Measurements from ENCODE around the gene ARPC4.
A peak's percentile ranks its signal among the peaks of the same experiment; 100 is the strongest.

ARPC4 gene

DNA sequence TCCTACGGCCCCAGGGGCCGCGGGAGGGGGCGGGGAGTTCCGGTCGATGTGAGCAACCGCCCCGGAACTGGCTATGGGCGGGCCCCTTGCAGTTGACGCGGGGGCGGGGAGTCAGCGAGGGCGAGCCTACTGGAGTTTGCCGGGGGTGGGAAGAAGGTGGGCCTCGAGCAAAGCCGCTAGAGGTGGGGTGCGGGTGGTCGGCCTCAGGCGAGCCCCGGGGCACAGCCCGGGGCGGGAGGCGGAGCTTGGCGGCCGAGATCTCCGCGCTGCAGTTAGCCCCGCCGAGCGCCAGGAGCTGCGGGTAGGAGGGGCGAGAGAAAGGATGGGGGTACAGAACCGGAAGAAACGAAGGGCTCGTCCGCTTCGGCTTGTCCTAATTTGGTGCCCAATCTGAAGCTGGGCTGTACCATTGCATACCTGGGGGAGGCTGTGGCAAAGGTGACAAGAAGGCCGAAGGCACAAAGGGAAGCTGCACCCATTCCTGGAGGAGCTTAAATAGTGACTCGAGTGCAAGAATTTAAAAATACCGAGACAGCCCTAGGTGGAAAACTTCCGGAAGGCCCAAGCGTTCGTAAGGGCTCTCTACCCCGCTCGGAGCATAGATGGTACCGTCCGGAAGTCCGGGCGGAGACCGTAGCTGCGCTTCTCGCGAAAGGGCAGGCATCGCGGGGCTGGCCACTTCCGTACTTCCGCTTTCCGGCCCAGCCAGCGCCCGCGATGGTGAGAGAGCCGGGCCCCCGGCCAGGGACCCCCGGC is at the start of gene ARPC4, which contains the start of gene TADA3:
Gene ARPC4, plus strand, starts transcription at position 678 of the 756 bp plus-strand sequence. Its CDS starts 40 bp downstream, at position 718.
Gene TADA3, minus strand, starts transcription at position 69 of the 756 bp plus-strand sequence. CDS start 1,007 bp downstream, outside the sequence.
- peak; percentile 82 for DNase-seq

DNA sequence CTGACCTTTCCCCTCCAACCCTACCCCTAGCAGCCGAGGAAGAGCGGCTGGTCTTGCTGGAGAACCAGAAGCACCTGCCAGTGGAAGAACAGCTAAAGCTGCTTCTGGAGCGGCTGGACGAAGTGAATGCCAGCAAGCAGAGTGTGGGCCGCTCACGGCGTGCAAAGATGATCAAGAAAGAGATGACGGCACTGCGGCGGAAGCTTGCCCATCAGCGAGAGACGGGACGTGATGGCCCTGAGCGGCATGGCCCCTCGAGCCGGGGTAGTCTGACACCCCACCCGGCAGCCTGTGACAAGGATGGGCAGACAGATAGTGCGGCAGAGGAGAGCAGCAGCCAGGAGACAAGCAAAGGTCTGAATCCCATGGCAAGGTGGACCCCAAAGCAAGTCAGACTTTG is 49.3 kb upstream of the ARPC4 start:
- DNase-seq: no peak

DNA sequence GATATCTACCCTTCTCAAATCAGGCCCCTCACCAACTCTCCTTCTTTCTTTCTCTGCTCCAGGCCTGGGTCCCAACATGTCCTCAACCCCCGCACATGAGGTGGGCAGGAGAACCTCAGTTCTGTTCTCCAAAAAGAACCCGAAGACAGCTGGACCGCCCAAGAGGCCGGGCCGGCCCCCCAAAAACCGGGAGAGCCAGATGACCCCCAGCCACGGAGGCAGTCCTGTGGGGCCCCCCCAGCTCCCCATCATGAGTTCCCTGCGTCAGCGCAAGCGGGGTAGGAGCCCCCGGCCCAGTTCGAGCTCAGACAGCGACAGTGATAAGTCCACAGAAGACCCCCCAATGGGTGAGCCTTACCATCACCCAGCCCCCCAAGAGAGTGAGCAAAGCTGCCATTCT is 48.7 kb upstream of the ARPC4 start:
- DNase-seq: no peak

DNA sequence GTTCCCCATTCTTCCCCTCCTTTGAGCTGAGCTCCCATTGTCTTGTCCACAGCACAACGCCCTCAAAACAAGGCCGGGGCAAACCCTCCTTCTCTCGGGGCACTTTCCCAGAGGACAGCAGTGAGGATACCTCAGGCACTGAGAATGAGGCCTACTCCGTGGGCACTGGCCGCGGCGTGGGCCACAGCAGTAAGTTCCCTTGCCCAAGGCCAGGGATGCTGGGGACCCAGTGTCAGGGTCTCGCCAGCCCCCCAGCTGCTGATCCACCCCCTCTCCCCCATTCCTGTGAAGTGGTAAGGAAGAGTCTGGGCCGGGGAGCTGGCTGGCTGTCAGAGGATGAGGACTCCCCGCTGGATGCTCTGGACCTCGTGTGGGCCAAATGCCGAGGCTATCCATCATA is 47.4 kb upstream of the ARPC4 start:
- no peak for DNase-seq

DNA sequence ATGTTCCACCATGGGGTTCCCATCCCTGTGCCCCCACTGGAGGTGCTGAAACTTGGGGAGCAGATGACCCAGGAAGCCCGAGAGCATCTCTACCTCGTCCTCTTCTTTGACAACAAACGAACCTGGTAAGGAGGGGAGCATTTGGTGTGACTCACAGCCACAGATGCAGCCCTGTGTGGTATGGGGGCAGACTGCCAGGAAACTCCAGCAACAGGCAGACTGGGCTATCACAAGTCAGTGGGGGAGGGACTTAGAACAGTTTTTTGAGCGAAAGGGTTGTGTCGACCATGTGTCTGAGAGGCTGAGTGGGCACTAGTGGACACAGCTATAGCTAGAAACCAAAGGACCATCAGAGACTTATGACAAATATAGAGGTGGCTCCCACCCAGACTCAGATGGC is 46.6 kb upstream of the ARPC4 start:
- no peak for DNase-seq

DNA sequence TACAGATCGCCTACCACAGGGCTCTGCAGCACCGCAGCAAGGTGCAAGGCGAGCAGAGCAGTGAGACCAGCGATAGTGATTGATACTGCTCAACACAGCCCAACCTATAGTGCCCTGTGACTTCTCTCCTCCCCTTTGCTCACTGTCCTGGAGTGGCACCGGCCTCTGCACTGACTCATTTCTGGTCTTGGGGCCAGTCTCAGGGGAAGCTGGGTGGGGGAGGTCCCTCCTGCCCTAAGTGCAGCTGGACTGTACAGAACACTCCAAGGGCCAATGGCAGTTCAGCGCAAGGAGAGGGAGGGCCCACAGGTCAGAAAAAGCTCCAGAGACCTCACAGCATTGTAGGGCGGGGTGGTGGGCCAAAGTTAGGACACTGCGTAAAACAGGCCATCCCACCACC is 45.6 kb upstream of the ARPC4 start:
- DNase-seq: no peak

DNA sequence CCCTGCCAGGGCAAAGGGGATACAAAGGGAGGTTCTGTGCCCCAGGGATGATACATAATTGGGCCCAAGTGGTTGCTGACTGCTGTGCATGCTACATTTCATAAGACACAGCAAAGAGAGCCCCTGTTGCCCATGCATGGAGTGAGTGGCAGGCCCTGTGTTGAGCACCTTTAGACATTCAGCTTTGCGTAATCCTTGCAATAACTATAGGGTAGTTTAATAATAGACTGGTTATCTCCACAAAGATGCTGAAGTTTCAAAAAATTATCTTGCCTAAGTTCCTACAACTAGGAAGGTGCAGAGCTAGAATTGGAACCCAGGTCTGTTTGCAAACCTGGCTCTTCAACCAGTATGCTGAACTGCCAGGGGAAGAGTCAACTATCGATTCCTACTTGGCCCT is 44.9 kb upstream of the ARPC4 start:
- no peak for DNase-seq

DNA sequence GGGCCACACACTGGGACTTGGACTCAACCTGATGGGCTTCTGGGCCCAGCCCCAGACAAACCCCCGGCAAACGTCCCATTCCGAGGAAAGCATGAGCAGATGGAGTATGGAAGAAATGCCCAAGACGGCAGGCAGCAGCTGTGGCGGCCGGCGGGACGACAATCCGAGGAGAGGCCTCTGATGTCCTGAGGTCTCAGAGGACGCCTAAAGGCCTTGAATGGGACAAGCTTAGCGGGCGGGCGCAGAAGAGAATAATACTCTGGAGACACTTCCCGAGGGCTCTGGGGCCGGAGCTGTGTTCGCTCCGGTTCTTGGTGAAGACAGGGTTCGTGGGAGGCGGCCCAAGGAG is 43.6 kb upstream of the ARPC4 start:
- DNase-seq: peak; percentile 10

DNA sequence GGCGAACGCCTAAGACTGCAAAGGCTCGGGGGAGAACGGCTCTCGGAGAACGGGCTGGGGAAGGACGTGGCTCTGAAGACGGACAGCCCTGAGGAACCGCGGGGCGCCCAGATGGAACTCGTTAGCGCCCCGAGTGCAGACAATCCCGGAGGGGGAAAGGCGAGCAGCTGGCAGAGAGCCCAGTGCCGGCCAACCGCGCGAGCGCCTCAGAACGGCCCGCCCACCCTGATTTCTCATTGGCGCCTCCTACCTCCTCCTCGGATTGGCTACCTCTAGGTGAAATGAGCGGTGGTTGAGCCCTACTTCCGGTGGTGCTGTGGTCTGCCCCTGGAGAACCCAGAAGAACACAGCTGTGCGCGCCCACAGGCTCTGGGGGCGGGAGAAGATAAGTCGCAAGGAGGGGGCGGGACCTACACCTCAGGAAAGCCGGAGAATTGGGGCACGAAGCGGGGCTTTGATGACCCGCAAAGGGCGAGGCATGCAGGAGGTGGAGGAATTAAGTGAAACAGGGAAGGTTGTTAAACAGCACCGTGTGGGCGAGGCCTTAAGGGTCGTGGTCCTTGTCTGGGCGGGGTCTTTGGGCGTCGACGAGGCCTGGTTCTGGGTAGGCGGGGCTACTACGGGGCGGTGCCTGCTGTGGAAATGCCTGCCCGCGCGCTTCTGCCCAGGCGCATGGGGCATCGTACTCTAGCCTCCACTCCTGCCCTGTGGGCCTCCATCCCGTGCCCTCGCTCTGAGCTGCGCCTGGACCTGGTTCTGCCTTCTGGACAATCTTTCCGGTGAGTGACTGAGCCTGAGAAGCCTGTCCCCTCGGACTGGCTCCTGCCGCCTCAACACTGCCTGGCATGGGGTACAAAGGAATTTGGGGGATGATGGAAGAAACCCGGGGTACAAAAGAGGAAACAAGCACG is 43.0 kb upstream of the ARPC4 start, which contains the start of gene OGG1:
Gene OGG1, plus strand, starts transcription at position 308 of the 911 bp plus-strand sequence. Its CDS starts 335 bp downstream, at position 643.
- DNase-seq: peak; percentile 94

DNA sequence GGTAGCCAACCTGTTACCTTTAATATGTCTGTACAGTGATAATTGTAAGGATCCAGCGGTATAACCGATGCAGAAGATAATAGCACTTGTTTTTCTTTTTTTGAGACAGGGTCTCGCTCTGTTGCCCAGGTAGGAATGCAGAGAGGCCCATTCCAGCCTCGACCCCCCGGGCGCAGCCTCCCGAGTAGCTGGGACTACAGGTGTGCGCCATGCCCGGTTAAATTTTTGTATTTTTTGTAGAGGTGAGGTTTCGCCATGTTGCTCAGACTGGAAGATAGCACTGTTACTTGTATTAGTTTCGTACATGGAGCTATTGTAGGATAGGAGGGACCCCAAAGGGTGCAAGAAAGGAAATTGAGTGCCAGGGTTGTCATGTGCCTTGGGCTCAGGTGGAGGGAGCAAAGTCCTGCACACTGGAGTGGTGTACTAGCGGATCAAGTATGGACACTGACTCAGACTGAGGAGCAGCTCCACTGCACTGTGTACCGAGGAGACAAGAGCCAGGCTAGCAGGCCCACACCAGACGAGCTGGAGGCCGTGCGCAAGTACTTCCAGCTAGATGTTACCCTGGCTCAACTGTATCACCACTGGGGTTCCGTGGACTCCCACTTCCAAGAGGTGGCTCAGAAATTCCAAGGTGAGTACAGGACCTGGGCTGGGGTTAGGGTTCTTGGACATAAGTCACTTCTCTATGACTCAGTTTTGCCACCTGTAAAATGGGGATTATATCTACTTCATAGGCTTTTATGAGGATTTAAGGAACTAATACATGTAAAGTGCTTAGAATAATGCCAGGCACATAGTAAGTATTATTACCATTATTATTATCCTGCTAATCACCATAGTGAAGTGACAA is 42.1 kb upstream of the ARPC4 start:
- no peak for DNase-seq

DNA sequence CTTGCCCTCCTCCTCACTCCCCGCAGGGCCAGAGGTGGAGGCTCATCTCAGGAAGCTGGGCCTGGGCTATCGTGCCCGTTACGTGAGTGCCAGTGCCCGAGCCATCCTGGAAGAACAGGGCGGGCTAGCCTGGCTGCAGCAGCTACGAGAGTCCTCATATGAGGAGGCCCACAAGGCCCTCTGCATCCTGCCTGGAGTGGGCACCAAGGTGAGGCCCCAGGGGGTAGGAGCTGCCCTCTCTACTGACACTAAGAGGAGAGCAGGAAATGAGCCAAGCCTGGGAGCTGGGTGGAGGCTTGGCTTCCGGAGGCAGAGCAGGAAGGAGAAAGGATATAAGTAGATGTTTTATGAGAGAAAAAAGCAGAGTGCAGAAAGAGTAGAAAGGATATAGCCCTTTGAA is 38.2 kb upstream of the ARPC4 start:
- no peak for DNase-seq

DNA sequence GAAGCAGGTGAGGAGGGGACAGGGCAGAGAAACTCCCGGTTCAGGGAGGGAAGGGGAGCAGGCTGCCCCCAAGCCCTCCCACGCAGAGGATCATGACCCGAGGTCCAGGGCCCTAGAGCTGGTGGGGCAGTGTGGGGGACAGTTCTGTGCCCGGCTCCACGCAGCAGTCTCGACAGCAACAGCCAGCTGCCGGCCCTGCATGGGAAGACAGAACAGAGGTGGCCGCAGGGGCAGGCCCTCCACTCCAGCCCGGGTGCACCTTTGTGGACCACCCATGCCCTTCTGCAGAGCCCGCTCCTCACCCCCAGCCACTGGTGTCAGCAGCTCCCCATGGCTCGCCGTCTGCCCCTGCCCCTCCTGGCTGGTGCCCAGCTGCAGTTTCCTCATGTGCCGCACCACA is 35.5 kb upstream of the ARPC4 start:
- no peak for DNase-seq

DNA sequence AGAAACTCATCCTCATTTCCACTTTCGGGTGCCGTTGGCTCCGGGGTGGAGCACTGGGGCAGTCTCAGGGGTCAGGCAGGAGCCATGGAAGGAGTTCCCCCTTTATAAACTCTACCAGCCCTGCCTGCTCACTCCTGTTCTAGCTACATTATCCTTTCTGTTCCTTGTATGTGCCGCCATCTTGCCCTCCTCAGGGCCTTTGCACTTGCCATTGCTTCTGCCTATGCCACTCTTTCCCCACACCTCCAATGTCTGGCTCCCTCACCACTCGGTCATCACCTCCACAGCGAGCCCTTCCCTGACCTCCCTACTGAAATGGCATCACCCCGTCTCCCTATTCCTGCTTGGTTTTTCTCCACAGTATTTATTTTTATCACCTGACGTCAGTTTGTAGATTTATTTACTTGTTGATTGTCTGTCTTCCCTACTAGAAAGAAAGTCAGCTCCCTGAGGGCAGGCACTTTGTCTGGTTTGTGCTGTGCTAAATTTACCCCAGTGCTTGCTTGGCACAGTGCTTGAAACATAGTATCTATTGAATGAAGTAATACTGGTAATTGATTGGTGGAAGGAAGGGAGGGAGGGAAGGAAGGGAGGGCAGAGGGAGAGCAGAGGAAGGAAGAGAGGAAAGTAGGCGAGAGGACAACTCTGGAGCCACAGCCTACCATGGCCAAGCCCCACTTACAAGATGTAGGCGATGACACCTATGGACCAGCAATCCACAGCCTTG is 31.9 kb upstream of the ARPC4 start:
- DNase-seq: no peak

DNA sequence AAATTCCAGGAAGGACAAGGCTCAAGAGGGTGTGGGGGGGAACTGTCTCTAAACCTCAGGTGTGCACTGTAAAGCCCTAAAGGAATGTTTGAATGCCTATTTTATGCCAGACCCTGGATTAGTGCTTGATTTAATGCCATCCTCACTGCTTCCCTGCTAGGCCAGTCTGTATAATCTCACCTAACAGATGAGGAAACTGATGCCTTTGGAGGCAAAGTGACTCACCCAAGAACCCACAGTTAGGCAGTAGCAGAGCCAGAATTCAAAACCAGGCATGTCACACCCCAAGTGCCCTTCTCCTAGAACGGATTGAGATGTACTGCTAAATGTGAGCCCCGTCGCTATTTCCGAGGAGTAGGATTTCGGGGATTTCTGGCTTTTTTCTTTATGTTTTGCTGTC is 31.0 kb upstream of the ARPC4 start:
- DNase-seq: no peak

DNA sequence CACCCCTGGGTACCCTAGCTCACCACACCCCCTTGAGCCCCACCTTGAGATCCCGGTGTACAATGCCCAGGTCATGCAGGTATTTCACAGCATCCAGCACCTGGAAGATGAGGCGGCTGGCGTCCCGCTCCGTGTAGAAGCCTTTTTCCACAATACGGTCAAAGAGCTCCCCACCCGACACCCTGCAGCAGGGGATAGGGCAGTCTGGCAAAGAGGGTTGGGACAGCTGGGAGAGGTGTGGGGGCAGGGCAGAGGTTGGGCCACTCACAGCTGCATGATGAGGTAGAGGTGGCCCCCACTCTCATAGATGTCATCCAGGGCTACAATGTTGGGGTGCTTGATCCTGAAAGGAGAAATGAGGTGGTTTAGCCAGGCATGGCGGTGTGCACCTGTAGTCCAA is 30.0 kb upstream of the ARPC4 start:
- no peak for DNase-seq

DNA sequence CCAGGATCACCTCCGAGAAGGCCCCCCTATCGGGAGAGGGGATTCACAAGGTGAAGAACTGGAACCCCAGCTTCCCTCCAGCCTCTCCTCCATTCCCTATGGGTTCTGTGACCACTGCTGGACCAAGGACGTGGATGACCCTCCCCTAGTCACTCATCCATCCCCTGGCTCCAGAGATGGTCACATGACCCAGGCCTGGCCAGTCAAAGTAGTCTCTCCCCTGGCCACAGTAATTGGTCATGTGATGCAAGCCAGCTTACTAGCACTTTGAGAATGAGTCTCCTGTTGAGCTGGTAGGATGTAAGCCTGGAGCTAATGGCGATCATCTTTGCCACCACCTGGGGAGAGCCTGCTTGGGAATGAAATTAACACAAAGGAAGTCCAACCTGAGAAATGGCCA is 27.0 kb upstream of the ARPC4 start:
- DNase-seq: no peak

DNA sequence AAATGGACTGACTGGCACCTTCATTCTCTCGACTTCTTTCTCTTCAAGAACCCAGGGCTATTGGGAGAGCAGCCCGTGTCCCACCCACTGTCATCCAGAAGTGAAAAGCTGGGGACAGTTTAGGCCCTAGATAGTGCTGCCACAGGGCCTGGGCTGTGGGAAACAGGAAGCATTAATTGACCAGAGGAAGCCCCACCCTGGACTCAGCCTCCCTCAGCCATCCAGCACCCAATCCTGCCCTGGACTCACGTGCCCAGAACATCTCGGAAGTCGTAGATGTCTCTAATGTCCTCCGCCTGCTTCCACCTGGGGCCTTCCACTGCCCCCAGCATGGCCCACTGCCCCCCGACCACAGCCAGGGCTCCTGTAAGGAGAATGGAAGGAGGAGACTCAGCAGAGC is 25.5 kb upstream of the ARPC4 start:
- DNase-seq: no peak

DNA sequence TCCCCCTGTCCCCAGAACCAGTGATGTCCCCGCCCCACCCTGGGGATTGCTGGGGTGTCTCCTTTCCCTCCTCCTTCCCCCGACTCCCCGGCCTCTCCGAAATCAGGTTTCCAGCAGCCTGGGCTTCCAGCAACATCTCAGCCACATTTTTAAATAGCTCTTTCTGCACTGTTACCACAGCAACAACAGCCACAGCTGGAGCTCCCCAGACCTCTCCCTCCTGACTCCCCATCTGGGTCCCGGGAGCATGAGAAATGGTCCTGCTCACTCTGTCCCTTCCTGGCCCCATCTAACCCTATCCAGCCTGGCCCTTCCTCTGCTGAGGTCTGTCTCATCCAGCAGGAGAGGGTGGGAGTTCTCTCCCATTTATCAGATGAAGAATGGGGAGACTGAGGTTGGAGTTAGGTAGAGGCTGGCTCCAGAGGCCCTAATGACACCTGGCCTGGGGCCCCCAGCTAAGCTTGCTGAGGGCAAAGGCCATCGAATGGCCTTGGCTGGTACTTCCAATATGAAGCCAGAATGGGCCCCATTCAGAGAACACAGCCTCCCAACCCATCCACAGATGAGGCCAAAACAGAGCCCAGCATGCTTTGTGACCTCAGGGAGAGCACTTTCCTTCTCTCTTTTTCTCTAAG is 24.6 kb upstream of the ARPC4 start:
- no peak for DNase-seq

DNA sequence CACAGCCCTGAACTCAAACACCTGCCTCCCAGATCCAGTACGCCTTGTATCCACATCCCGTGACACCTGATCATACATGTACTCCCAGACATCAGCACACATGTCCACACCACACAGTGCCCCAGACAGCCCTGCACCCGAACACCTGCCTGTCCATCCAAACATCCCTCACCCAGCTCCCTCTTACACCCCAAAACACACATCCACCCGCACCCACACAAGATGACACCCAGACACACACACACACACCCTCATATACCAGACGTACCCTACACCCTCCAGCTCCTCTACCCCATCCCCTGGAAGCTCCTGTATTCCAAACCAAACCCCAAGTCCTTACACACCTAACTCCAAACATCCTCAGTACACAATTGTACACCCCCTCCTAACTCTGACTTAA is 23.9 kb upstream of the ARPC4 start:
- no peak for DNase-seq

DNA sequence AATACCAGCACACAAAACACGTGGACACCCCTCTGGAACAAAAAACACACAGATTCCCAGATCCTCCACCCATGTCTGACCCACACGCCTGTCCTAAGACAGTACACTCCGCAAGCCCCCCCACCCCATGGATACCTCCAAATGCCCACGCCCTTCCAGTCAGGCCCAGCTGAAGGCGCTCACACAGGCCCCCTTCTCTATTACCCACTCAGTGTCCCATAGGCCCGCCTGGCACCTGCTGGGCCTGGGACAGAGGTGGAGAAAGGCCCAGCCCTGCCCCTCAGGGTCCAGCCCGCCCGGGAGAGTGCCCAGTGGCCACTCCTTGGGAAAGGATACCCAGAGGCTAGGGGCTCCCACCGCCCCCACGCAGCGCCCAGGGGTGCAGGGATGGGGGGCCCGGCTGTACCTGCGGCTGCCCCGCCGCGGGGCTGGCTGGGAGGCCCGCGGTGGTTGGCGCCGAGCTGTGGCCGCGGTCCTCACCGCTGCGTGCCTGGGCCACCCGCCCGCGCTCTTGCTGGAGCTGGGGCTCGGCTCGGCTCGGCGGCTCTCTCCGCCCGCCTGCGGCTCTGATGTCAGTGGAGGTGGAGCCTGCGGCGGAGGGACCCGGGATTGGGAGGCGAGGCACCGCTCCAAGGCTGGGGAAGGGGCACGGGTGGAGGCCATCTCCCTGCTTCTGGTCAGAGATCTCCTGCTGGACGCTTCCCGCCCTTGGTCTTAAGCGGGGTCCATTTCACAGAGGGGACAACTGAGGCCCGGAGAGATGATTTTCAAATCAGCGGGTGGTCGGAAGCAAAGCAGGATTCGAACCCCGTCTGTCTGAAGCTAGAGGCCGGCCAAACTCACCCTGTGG is 23.2 kb upstream of the ARPC4 start, which contains the start of gene CAMK1:
Gene CAMK1, minus strand, starts transcription at position 522 of the 850 bp plus-strand sequence. CDS start 2,198 bp downstream, outside the sequence.
- no peak for DNase-seq

All from DMS 273 treated with DMSO at 0.1 percent for 48 hours (cell line).